NCI-H1930 (cell line): ENCODE measurements around the gene ACACA.
"Not testable (repeated sequence)": the region's sequence is repeated elsewhere in the genome, so short reads cannot be mapped to it uniquely, and the experiment has no call there.

Source experiments
- DNase-seq, 2 experiments: peaks; one replicate each; lab custom pipeline; 2025; lab: John Stamatoyannopoulos, UW

Gene ACACA

DNA sequence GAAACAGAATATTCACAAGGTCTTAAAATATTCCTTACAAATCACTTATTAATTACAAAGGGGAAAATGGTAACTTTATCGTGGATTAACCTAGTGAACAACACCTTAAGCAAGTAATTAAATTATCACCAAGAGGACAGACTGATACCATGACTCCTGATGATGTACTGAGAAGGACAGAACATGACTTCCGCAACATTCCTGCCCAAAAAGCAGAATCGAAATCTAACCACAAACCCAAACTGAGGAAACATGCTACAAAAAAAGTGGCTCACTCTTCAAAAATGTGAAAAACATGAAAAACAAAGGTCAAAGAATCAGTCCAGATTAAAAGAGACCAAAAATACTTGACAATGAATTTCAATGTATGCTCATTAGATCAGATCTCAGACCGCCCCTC lies 306.4 kb downstream of the ACACA start:
- DNase-seq: no peak

DNA sequence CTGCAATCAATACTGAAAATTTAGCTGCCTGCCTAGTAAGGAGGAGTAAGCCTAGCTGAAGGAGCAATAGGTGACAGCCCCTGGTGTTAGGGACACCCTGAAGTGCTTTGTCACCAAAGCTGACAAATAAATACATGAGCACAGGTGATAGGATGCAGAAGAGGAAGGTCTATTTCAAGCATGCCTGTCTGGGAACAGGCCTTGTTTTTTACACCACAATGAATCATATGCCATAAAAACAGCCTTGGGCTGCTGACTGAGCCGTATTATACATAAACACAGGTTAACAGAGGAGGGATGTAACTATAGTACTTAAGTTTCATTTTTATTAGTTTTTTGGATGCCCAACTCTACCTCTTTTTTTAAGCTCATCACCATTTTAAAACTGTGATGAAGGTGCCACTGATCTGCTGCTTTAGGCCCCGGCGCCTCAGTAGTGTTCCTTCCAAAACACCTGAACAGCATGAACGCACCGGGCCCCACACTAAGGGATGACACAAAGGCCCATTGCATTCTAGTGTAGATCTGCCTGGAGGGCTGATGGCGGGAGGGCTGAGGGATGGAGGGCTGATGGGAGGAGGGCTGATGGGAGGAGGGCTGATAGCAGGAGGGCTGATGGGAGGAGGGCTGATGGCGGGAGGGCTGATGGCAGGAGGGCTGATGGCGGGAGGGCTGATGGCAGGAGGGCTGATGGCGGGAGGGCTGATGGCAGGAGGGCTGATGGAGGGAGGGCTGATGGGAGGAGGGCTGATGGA lies 307.5 kb downstream of the ACACA start:
- no peak for DNase-seq

- no peak for DNase-seq
These were observed 308.5 kb downstream of the ACACA start for GRCh38 chr17:37098152-37098551.

DNA sequence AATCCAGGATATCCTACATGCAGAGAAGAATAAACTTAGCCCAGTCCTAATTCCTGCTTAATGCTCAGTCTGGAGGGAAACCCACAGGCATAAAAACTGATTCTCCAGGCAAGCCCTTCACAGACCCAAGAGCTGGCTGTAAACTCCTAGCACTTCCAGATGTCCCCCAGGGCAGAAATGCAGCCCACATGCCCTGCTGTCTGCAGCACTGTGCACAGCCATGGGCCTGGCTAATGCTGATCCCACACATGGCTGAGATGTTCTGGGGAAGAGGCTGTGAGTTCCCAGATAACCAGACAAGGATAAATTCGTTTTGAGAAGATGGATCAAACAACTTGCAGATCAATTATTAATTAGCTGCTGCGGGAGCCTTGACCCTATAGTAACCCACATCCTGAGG lies 309.5 kb downstream of the ACACA start:
- no peak for DNase-seq

DNA sequence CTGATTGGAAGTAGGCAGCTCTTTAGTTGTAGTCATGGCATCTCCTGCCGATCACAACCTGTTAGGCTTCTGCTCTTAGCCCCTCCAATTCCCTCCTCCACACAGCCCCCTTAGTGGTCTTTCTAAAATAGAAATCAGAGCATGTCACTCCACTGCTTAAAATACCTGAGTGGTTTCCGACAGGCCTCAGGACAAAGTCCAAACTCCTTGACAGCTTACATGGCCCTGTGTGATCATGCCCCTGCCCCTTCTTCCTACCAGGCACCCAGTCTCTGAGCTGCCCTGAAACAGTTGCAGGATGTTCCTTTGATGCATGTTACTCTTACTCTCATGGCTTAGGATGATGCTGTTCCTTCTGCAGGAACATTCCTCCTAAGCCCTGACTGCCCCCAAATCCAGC lies 310.6 kb downstream of the ACACA start:
- DNase-seq: no peak

GRCh38 chr17:37094391-37094790 lies 312.2 kb downstream of the ACACA start:
- no peak for DNase-seq

DNA sequence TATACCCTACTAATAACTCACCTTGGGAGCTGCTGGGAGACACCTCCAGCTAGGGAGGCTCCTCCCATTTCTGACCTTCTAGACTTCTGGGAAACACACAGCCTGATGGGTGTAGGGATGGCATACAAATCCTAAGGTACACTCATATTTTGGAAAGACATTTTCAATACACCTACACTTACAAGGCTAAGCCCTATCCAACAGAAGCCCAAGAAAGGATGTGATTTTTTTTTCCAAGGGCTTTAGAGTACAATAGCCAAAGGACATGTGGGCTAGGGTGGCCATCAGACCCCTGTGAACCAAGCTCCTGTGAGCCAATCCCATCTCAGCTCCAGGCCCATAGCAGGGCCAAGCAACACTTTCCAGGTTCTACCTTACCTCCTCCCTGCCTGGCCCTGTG lies 313.9 kb downstream of the ACACA start:
- no peak for DNase-seq

- DNase-seq: no peak
These were observed 314.6 kb downstream of the ACACA start for GRCh38 chr17:37092071-37092470.

DNA sequence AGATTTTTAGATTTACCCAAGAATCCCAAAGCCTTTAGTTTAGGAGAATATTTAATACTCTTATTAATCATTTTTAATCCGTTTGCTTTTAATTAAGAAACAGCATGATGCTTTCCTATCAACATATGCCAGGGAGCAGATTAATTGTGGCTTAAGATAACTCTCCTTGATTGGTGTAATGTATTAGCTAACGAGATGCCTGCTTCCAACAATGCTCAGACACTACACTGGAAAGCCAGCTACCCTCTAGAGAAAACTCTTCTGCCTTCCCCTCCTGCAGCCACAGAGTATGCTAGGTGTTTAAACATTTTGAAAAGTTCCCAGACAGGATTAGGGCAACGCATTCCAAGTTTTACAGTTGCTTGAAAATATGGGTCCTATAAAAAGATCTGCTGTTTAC lies 315.7 kb downstream of the ACACA start:
- DNase-seq: no peak

DNA sequence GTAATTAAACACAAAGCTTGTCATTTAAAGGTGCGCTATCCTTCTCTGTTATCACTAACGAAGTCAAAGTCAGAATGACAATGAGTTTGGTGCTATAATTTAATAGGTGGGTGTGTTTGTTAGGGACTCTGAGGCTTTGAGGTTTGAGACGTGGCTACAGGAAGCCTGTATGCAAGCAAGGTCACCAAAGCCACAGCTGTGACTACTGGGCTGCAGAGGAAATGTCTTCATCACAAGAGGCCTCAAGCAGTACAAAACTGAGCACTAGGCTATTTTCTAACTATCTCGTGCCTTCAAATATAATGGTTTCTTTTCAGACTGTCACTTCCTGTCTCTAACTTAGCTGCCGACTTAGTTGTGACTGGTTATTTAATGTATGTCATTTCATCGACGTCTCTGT lies 316.7 kb downstream of the ACACA start:
- no peak for DNase-seq

DNA sequence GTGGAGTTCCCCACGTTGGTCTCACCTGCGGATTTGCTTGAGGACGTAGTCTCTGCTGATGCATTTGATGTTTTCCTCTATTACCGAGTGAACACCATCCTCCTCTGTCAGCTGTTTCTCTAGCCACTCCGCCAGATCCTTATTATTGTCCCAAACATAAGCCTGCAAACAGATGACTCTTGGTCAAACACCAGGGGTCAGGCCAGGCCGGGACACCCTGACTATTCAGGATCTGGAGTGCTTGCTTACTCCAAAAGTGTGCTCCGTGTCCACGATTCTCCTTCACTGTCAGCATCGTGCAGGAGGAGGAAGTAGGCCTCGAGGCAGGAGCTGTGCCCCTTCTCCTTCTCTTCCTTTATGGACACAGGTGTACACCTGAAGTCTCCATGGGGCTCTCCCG lies 317.7 kb downstream of the ACACA start:
- no peak for DNase-seq

DNA sequence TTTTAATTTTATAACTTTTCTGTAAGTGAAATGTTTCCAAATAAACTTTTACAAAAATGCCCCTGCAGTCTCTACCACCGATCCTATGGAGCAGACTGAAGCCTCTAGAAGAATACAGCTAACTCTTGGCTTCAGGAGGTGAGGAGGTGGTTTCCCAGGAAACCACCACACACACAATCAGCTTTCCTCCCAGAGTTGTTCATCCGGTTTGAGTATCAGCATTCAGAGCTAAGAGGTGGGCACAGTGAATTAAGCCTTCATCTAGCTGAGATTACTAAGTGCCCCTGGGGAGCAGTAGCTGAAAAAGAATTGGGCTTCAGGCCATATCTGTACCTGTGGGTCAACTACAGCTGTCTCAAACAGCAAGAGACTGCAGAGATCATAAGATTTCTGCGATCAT lies 318.2 kb downstream of the ACACA start:
- DNase-seq: no peak

DNA sequence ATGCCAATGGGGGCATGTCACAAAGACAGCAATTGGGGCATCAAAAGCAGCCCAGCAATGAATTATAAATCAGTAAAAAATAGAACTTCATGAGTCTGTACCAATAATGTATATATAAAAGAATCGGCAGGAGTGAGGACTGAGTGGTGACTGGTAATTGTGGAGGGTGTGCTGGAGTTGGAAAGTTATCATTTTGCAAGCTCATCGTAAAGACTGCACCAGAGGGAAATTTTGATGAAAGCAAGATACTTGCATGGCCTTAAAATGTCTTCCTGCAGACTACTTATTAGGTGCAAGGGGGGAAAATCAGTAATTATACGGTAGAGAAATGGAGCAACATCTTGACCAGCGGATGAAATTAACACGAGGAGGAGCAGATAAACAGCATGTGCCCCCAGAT lies 319.0 kb downstream of the ACACA start:
- no peak for DNase-seq

DNA sequence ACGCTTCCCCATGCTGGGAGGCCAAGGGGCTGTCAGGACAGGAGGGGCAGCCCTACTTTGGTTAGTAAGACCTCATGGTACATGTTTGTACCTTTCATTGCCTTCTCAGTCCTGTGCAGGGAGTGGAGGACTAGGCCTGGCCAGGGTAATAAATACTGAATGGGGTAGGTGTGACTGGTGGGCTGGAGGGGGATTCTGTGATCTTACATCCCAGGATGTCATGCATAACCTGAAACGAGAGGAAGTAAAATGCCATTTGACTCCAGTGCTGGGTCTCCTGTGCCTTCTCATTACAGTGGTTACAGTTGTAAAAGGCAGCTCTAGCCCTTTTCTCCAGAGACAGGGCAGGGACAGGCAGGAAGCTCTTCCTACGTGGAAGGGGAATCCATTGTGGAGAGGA lies 319.7 kb downstream of the ACACA start:
- no peak for DNase-seq

DNA sequence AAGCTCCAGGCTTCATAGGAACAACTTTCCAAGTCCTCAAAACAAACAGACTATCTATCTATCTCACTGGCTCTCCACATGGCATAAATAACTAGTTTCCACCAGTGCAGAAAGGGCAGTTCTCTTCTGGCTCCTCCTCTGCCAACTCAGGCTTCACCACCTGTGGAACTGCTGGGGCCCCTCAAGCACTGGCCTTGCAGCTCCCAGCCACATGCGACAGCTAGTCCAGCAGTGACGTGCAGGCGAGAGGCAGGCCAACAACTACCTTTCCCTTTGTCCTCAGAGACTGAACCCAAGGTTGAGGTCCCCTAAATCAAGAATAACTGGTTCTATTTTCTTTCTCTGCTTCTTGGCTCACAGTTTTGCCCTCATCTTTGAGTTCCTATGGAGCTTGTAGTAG lies 320.3 kb downstream of the ACACA start:
- no peak for DNase-seq

DNA sequence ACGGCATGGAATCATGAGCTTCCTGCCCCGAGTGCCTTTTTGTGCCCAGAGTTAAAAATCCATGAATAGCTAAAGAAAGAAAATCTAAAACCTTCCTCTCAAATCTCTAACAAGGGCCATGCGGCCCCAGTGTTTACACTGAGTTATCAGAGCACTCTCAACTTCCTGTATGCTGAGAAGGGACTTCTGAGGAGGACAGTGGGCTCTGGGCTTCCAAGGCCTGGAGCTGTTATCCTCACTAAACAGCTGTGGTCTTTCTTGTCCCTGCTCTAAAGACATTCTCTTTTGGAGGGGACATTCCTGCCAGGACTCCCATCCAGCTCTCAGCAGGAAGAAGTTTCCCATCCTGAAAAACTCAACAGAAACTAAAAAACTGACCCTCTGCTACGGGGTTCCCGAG lies 322.3 kb downstream of the ACACA start:
- DNase-seq: no peak

DNA sequence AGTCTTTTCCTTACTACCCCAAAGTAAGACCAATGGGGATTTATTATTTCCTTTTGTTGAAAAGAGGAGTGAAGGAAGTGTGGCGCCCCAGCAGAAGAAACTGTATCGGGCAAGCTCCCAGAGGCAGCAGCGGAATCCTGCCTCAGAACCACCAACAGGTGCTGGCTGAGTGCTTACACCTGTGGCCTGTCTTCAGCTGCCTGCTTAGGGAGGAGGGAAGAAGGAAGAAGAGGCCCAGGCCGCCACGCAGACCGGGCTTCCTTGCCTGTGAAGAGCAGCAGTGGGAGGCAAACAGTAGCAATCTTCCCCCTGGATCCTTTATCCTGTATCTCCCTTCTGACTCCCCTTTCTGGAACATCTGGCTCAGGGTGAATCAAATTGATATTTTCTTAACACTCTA lies 323.2 kb downstream of the ACACA start:
- DNase-seq: no peak

DNA sequence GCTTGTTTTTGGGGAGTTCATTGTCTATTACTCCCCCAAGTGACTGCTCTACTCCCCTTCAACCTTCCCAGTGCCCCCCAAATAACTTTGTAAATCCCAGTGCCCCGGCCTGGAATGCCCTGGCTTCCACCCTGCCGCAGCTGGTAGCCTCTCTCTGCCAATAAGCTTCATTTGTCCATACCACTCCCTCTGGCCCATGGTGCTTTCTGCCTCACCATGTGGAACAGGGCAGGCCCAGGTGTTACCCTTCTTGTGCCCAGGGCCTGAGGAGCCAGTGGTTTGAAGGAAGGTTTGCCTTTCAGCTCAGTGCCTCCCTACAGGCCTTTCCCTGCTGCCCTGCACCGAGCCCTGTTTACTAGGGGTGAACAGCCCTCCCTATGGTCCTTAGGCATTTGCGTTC lies 323.7 kb downstream of the ACACA start:
- DNase-seq: no peak

DNA sequence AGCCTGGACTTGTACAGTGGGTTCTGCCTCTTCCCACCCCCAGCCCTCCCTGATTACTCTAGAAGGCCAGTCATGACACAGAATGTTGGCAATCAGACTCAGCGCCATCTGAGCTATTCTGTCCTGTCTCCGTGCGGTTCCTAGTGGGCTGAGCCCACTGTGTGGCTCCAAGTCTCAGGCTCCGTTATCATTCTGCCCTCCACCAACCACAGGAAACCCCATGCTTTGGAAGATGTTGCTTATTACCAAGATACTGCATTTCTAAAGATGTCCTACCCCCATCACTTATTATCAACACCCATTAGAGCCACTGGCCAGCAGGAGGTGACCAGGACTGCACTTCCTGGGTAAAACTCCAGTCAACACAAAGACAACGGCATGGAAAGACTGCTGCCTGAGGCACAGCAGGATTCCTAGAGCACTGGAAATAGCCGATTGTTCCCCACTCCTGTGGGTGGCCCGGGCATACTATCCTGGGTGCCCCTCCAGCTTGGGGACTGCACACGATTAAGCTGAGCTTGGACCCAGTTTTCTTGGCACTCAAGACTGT lies 324.2 kb downstream of the ACACA start:
- DNase-seq: no peak

GRCh38 chr17:37081287-37081686 lies 325.3 kb downstream of the ACACA start:
- DNase-seq: no peak

- DNase-seq: no peak
These were observed 326.9 kb downstream of the ACACA start for GRCh38 chr17:37079735-37080134.

DNA sequence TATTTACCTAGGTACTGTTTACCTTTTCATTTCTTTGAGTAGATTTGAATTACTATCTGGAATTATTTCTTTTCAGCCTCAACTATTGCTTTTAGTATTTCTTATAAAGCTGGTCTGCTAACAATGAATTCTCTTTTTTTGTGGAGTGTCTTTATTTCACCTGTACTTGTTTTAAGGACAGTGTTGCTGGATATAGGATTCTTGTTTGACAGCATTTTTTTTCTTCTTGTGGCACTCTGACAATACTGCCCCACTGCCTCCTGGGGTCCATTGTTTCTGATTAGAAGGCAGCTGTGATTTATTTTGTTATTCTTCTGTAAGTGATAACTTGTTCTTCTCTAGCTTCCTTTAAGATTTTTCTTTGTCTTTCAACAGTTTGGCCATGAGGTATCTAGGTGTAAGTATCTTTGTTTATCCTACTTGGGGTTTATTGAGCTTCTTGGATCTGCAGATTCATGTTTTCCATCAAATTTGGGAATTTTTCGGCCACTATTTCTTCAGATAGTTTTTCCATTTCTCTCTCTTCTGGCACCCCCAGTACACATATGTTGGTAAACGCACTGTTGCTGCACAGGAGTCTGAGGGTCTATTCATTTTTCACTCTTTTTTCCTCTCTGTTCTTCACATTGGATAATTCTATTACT lies 327.4 kb downstream of the ACACA start:
- DNase-seq: no peak

DNA sequence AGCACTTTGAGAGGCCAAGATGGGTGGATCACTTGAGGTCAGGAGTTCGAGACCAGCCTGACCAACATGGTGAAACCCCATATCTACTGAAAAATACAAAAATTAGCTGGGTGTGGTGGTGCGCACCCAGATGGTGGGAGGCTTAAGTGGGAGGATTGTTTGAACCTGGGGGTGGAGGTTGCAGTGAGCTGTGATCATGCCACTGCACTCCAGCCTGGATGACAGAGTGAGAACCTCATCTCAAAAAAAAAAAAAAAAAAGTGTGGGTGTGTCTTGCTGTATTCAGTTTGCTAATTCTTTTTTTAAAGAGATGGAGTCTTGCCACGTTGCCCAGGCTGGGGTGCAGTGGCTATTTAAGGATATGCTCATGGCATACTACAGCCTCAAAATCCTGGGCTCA lies 333.2 kb downstream of the ACACA start:
- DNase-seq: not testable (repeated sequence)

DNA sequence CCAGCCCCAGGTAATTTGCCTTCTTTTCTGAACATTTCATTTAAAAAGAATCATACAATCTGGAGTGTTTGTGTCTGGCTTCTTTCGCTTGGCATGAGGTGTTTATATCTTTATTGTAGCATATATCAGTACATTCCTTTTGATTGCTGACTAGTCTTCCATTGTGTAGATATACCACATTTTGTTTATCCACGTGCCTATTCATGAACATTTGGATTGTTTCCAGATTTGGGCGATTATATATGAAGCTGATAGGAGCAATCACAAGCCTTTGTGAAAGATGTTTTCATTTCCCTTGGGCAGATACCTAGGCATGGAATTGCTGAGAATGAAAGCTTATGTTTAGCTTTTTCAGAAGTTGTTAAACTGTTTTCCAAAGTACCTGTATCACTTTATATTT lies 337.5 kb downstream of the ACACA start:
- no peak for DNase-seq
